Neuronal stem cell (in vitro differentiated cells): ENCODE results near the gene INHBB.

Experiments used
- DNase-seq: peaks from one replicate; pipeline ENCODE4 v3.0.0-alpha.2; 2013; ENCODE audit warnings: low spot score
- H2AFZ ChIP-seq: one replicate; pipeline ENCODE4 v1.6.1; 2013; ENCODE audit warnings: mild to moderate bottlenecking, low read length, inconsistent platforms
- H2AK5ac ChIP-seq: 2 replicates; pipeline ENCODE4 v1.6.1; 2013; ENCODE audit warnings: low read depth, mild to moderate bottlenecking, inconsistent platforms, low read length, moderate library complexity, mixed read lengths
- H2BK120ac ChIP-seq: 2 replicates; pipeline ENCODE4 v1.6.1; 2013; ENCODE audit warnings: low read depth, mild to moderate bottlenecking, inconsistent platforms, low read length, moderate library complexity, mixed read lengths
- H2BK12ac ChIP-seq: one replicate; pipeline ENCODE4 v1.6.1; 2013; ENCODE audit warnings: low read length, inconsistent platforms
- H2BK15ac ChIP-seq: 2 replicates; pipeline ENCODE4 v1.6.1; 2013; ENCODE audit warnings: mild to moderate bottlenecking, low read length, inconsistent platforms, mixed read lengths
- H2BK5ac ChIP-seq: one replicate; pipeline ENCODE4 v1.6.1; 2013; ENCODE audit warnings: inconsistent platforms, mild to moderate bottlenecking, low read length, moderate library complexity
- H3K14ac ChIP-seq: one replicate; pipeline ENCODE4 v1.6.1; 2013; ENCODE audit warnings: low read length, inconsistent platforms
- H3K18ac ChIP-seq: 2 replicates; pipeline ENCODE4 v1.6.1; 2013; ENCODE audit warnings: low read length, inconsistent platforms
- H3K23ac ChIP-seq: 2 replicates; pipeline ENCODE4 v1.6.1; 2013; ENCODE audit warnings: low read depth, mild to moderate bottlenecking, mixed read lengths, low read length, inconsistent platforms; ENCODE audit not compliant: poor library complexity
- H3K27ac ChIP-seq: replicated peaks from 3 replicates; pipeline ENCODE4 v1.5.1; 2013; ENCODE audit warnings: low read length, inconsistent platforms
- H3K27me3 ChIP-seq, 3 experiments: 2 replicates each; pipeline ENCODE4 v1.6.1; 2013; ENCODE audit warnings: low read length in 3 of 3, mild to moderate bottlenecking in 2 of 3, inconsistent platforms in 1 of 3, low read depth in 1 of 3, mixed read lengths in 1 of 3, moderate library complexity in 1 of 3; ENCODE audit not compliant: control insufficient read depth in 3 of 3, insufficient read depth in 3 of 3
- H3K36me3 ChIP-seq, 2 donors: replicated peaks in 1 of 2; 2 replicates each; pipeline ENCODE4 v1.6.1; 2013; ENCODE audit warnings: low read length in 2 of 2; ENCODE audit not compliant: control insufficient read depth in 2 of 2, insufficient read depth in 2 of 2
- H3K4ac ChIP-seq: 2 replicates; pipeline ENCODE4 v1.6.1; 2013; ENCODE audit warnings: inconsistent platforms, mild to moderate bottlenecking, low read length, moderate library complexity
- H3K4me1 ChIP-seq, 2 donors: 1 replicate in 1 of 2; 2 replicates in 1 of 2; pipeline ENCODE4 v1.6.1; 2013; ENCODE audit warnings: low read length in 2 of 2, low read depth in 1 of 2; ENCODE audit not compliant: control insufficient read depth in 2 of 2, insufficient read depth in 1 of 2
- H3K4me2 ChIP-seq: one replicate; pipeline ENCODE4 v1.6.1; 2013; ENCODE audit warnings: mild to moderate bottlenecking, low read length, inconsistent platforms; ENCODE audit not compliant: insufficient read depth, poor library complexity, severe bottlenecking
- H3K4me3 ChIP-seq, 2 donors: 2 replicates each; pipeline ENCODE4 v1.5.1; 2013; ENCODE audit warnings: low read length in 2 of 2, mild to moderate bottlenecking in 2 of 2, inconsistent platforms in 1 of 2, moderate library complexity in 1 of 2
- H3K79me1 ChIP-seq: one replicate; pipeline ENCODE4 v1.6.1; 2013; ENCODE audit warnings: low read depth, mild to moderate bottlenecking, inconsistent platforms, low read length, moderate library complexity
- H3K9ac ChIP-seq: one replicate; pipeline ENCODE4 v1.6.1; 2013; ENCODE audit warnings: mild to moderate bottlenecking, low read depth, low read length, inconsistent platforms; ENCODE audit not compliant: poor library complexity
- H3K9me3 ChIP-seq, 2 donors: replicated peaks in 1 of 2; 2 replicates each; pipeline versions ENCODE3 to v1.6.1; 2013; ENCODE audit warnings: low read length in 2 of 2, mild to moderate bottlenecking in 2 of 2, inconsistent platforms in 1 of 2, low read depth in 1 of 2, mixed read lengths in 1 of 2, moderate library complexity in 1 of 2; ENCODE audit not compliant: control insufficient read depth in 2 of 2, insufficient read depth in 1 of 2
- H4K8ac ChIP-seq: one replicate; pipeline ENCODE4 v1.6.1; 2013; ENCODE audit warnings: low read depth, mild to moderate bottlenecking, inconsistent platforms, low read length, moderate library complexity
- H4K91ac ChIP-seq: one replicate; pipeline ENCODE4 v1.6.1; 2013; ENCODE audit warnings: low read length, low read depth, mild to moderate bottlenecking, inconsistent platforms; ENCODE audit not compliant: poor library complexity
- WGBS, 2 donors: extraction: QIAGEN DNeasy Blood & Tissue Kit; methylation state at CpG; one replicate each; pipeline ENCODE4 v1.1.7; 2013; ENCODE audit warnings: missing lambda C conversion rate in 2 of 2, mixed read lengths in 1 of 2; ENCODE audit not compliant: insufficient read length in 2 of 2, insufficient replicate concordance in 1 of 2; ENCODE audit errors: extremely low coverage in 2 of 2; 5-methylcytosine and 5-hydroxymethylcytosine counted together

INHBB gene

DNA sequence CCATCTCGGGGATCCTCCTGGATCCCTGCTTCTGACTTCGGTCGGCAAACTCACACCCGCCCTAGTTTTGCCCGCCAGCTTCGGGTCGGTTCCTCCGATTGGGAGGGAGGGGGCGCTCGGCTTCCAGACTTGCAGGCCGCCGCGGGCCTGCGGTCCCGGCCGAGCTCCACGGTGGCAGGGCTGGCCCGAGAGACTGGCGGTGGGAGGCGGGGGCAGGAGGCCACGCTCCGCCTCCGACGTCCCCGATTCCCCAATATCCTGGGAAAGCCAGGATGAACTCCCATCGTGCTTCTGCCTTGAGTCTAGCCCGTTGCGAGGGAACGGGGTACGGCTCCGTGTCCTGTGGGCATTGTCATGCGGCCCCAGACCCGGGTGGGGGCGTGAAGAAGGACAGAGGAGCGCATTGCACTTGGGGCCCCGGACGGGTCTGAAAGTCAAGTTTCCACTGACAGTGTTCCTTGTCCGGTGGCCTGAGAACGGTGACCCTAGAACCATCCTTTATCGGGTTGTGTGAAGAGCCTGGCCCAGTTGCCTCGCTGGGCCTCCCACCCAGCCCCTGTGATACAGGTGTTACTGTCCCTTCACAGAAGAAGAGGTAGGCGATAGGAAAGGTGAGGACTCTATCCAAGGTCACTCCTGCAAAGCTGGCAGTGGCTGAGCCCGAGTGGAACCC is 2.4 kb upstream of the INHBB start:
- no peak overlapping the region for H3K9ac ChIP-seq
- WGBS, 2 donors, result no CpG with 5 or more reads among the region's 43 CpGs
- H4K8ac ChIP-seq, result no peak overlapping the region
- H3K79me1 ChIP-seq, result peaks cover 3% of the 10 kb centered on the region
- H3K9me3 ChIP-seq, result peaks cover 0 to 2% of the 10 kb centered on the region in 2 donors
- H3K27me3 ChIP-seq, result peaks cover 43 to 95% (median 74%) of the 10 kb centered on the region in 3 experiments
- peaks cover 10 to 11% of the 10 kb centered on the region in 2 donors for H3K4me1 ChIP-seq
- H2BK15ac ChIP-seq, result no peak overlapping the region
- H4K91ac ChIP-seq, result no peak overlapping the region
- peak overlapping the region; percentile 29 for H3K4me2 ChIP-seq
- no peak overlapping the region for H2AK5ac ChIP-seq
- DNase-seq, result peak; percentile 75
- H3K27ac ChIP-seq, result no peak overlapping the region
- no peak overlapping the region for H2BK12ac ChIP-seq
- H3K4me3 ChIP-seq, result no peak overlapping the region
- H3K36me3 ChIP-seq, result no peaks in the 10 kb centered on the region
- peak overlapping the region; percentile 75 for H2AFZ ChIP-seq
- no peak overlapping the region for H2BK120ac ChIP-seq
- no peak overlapping the region for H3K23ac ChIP-seq
- H3K18ac ChIP-seq, result peak overlapping the region; percentile 22
- H3K14ac ChIP-seq, result peak overlapping the region; percentile 21
- no peak overlapping the region for H3K4ac ChIP-seq
- H2BK5ac ChIP-seq, result no peak overlapping the region

DNA sequence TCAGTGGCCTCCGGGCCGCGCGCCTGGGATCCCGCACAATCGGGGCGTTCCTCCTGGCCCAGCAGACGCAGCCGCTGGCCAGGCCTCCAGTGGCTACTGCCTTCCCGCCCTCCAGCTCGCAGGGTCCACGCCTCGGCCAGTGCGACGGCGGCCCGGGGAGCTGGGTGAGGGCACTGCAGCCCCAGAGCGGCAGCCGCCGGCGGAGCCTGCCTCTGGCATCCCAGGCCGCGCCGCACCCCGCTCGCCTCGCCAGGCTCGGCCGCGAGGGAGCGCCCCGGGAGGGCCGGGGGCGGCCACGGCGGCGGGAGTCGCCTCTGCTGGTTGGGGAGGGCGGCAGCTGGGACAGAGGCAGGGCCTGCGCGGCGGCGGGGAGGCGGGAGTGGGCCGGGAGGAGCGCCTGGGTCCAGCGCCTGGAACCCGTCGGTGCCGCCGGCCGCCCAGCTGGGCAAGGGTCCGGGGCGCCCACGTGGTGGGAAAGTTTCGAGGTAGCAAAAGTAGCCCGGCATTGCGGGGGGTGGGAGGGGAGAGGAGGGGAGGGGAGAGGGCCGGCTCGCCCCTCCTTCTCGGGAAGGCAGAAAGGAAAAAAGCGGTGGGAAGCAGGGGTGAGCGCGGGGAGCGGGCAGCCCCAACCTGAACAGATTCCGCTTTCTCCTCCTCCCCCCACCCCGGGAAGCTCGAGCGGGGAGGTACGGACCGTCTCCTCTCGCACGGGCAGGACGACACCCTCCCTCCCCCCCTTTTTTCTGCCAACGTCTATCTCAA is 1.5 kb upstream of the INHBB start:
- H3K36me3 ChIP-seq, result no peaks in the 10 kb centered on the region
- no peak overlapping the region for H3K9ac ChIP-seq
- H2BK15ac ChIP-seq, result no peak overlapping the region
- no peak for DNase-seq
- peaks cover 0 to 2% of the 10 kb centered on the region in 2 donors for H3K9me3 ChIP-seq
- no peak overlapping the region for H4K91ac ChIP-seq
- no peak overlapping the region for H3K23ac ChIP-seq
- H3K4me3 ChIP-seq, result no peak overlapping the region
- H3K18ac ChIP-seq, result peak overlapping the region; percentile 57
- WGBS, 2 donors, result no CpG with 5 or more reads among the region's 75 CpGs
- peaks cover 46 to 96% (median 82%) of the 10 kb centered on the region in 3 experiments for H3K27me3 ChIP-seq
- no peak overlapping the region for H3K14ac ChIP-seq
- H3K4ac ChIP-seq, result no peak overlapping the region
- H3K27ac ChIP-seq, result no peak overlapping the region
- H2BK120ac ChIP-seq, result no peak overlapping the region
- no peak overlapping the region for H4K8ac ChIP-seq
- peaks cover 3% of the 10 kb centered on the region for H3K79me1 ChIP-seq
- peak overlapping the region; percentile 82 for H2AFZ ChIP-seq
- peak overlapping the region; percentile 91 for H3K4me2 ChIP-seq
- H2AK5ac ChIP-seq, result no peak overlapping the region
- H2BK12ac ChIP-seq, result no peak overlapping the region
- H2BK5ac ChIP-seq, result no peak overlapping the region
- H3K4me1 ChIP-seq, result peaks cover 11% of the 10 kb centered on the region in 2 donors

DNA sequence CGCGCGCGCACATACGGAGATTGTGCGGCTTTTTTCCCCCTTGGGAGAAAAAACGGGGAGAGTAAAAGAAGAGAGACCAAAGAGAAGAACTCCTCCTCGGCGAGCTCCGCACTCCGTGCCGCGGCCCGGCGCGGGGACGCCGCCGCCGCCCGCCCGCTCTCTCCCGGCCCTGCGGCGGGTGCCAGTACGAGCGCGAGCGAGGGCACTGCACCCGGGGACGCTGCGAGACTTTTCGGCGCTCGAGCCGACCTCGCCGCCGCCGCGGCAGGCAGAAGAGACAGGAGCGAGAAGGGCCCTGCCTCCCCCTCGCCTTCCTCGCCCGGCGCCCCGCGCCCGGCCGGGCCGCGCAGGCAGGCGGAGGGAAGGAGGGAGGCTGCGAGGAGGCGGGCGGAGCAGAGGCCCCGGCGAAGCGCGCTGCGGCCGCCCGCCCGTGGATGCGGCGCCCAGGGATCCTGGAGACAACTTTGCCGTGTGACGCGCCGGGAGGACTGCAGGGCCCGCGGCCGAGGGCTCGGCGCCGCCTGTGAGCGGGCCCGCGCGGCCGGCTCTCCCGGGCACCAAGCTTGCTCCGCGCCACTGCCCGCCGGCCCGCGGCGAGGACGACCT is 857 bp upstream of the INHBB start:
- Histone ChIP-seq H3K14ac (no peak overlapping the region), H3K27ac (no peak overlapping the region), H2BK15ac (no peak overlapping the region), H4K8ac (no peak overlapping the region), H2BK5ac (no peak overlapping the region), H3K4me1 (peaks cover 14 to 17% of the 10 kb centered on the region in 2 donors), H2BK12ac (no peak overlapping the region), H4K91ac (no peak overlapping the region), H3K36me3 (no peaks in the 10 kb centered on the region), H3K27me3 (peaks cover 47 to 96% (median 89%) of the 10 kb centered on the region in 3 experiments), H3K4me3 (peak overlapping the region in 1 of 2 donors; percentile 68), H3K4me2 (peak overlapping the region; percentile 91), H3K9ac (no peak overlapping the region), H2AFZ (peak overlapping the region; percentile 82), H3K9me3 (peaks cover 0 to 2% of the 10 kb centered on the region in 2 donors), H3K4ac (no peak overlapping the region), H3K79me1 (peaks cover 3% of the 10 kb centered on the region), H2BK120ac (no peak overlapping the region), H3K23ac (peak overlapping the region; percentile 31), H3K18ac (peak overlapping the region; percentile 57), H2AK5ac (no peak overlapping the region)
- DNase-seq, result no peak
- no CpG with 5 or more reads among the region's 90 CpGs for WGBS, 2 donors

DNA sequence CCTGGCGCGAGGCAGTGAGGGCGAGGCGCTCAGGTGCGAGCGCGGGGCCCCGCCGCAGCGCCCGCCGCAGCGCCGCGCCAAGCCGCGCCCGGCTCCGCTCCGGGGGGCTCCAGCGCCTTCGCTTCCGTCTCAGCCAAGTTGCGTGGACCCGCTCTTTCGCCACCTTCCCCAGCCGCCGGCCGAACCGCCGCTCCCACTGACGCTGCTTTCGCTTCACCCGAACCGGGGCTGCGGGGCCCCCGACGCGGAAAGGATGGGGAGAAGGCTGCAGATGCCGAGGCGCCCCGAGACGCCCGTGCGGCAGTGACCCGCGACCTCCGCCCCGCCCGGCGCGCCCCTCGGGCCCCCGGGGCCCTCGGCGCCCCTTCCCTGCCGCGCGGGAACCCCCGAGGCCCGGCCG is 328 bp upstream of the INHBB start:
- Histone ChIP-seq H4K91ac (no peak overlapping the region), H2AFZ (peak overlapping the region; percentile 82), H3K9ac (no peak overlapping the region), H3K4me3 (peak overlapping the region in 1 of 2 donors; percentile 68), H3K9me3 (peaks cover 0 to 2% of the 10 kb centered on the region in 2 donors), H3K27ac (no peak overlapping the region), H3K14ac (no peak overlapping the region), H3K79me1 (peaks cover 3% of the 10 kb centered on the region), H3K23ac (peak overlapping the region; percentile 55), H3K27me3 (peaks cover 47 to 96% (median 93%) of the 10 kb centered on the region in 3 experiments), H3K4me1 (peaks cover 16 to 20% of the 10 kb centered on the region in 2 donors), H2BK12ac (no peak overlapping the region), H3K18ac (no peak overlapping the region), H2BK5ac (no peak overlapping the region), H3K36me3 (no peaks in the 10 kb centered on the region), H4K8ac (no peak overlapping the region), H2BK15ac (no peak overlapping the region), H2AK5ac (no peak overlapping the region), H3K4ac (no peak overlapping the region), H2BK120ac (no peak overlapping the region), H3K4me2 (peak overlapping the region; percentile 91)
- no CpG with 5 or more reads among the region's 62 CpGs for WGBS, 2 donors
- DNase-seq, result no peak
